ENCODE data around the gene ENOX1. TPM values are rescaled to one million over a fixed set of nuclear protein-coding genes. Genes with fewer than 3 reads are reported as not detected.
"Not testable (repeated sequence)": the region's sequence is repeated elsewhere in the genome, so short reads cannot be mapped to it uniquely, and the experiment has no call there.

ENOX1 gene
- polyA plus RNA-seq, 1 donor = 3.0 TPM

GRCh38 chr13:43353631-43354030 is 433.1 kb downstream of the ENOX1 start:
- no peak overlapping the region for H3K27ac ChIP-seq (ENCODE audit: low read length)
- DNase-seq = no peak
- no CpG with 5 or more reads among the region's 4 CpGs for WGBS (ENCODE audit: insufficient coverage, low lambda C conversion rate)
- no peaks in the 10 kb centered on the region for H3K9me3 ChIP-seq (ENCODE audit: control insufficient read depth, low read depth, low read length)
- no peak overlapping the region for H3K4me3 ChIP-seq (ENCODE audit: low read length)
- no peaks in the 10 kb centered on the region for H3K36me3 ChIP-seq (ENCODE audit: control insufficient read depth, insufficient read depth, low read length)
- no peaks in the 10 kb centered on the region for H3K27me3 ChIP-seq (ENCODE audit: control insufficient read depth, insufficient read depth, low read length)
- no peaks in the 10 kb centered on the region for H3K4me1 ChIP-seq (ENCODE audit: control insufficient read depth, insufficient read depth, low read length)

GRCh38 chr13:43351612-43352011 is 435.2 kb downstream of the ENOX1 start:
- H3K9me3 ChIP-seq (ENCODE audit: control insufficient read depth, low read depth, low read length); DNase-seq; H3K27ac ChIP-seq (ENCODE audit: low read length); H3K4me3 ChIP-seq (ENCODE audit: low read length); H3K36me3 ChIP-seq (ENCODE audit: control insufficient read depth, insufficient read depth, low read length); H3K4me1 ChIP-seq (ENCODE audit: control insufficient read depth, insufficient read depth, low read length); H3K27me3 ChIP-seq (ENCODE audit: control insufficient read depth, insufficient read depth, low read length): not testable (repeated sequence)
- WGBS (ENCODE audit: insufficient coverage, low lambda C conversion rate) = no CpG with 5 or more reads among the region's 3 CpGs

GRCh38 chr13:43348397-43348796 is 438.4 kb downstream of the ENOX1 start:
- Histone ChIP-seq H3K36me3 (ENCODE audit: control insufficient read depth, insufficient read depth, low read length) (no peaks in the 10 kb centered on the region), H3K9me3 (ENCODE audit: control insufficient read depth, low read depth, low read length) (no peaks in the 10 kb centered on the region), H3K4me1 (ENCODE audit: control insufficient read depth, insufficient read depth, low read length) (no peaks in the 10 kb centered on the region), H3K27me3 (ENCODE audit: control insufficient read depth, insufficient read depth, low read length) (no peaks in the 10 kb centered on the region), H3K4me3 (ENCODE audit: low read length) (no peak overlapping the region), H3K27ac (ENCODE audit: low read length) (no peak overlapping the region)
- DNase-seq = no peak
- 82% methylated on average over 2 of the region's 4 CpGs for WGBS (ENCODE audit: insufficient coverage, low lambda C conversion rate)

GRCh38 chr13:43347877-43348276 is 438.9 kb downstream of the ENOX1 start:
- 100% methylated on average over 3 of the region's 10 CpGs for WGBS (ENCODE audit: insufficient coverage, low lambda C conversion rate)
- no peaks in the 10 kb centered on the region for H3K36me3 ChIP-seq (ENCODE audit: control insufficient read depth, insufficient read depth, low read length)
- DNase-seq = no peak
- H3K4me1 ChIP-seq (ENCODE audit: control insufficient read depth, insufficient read depth, low read length) = no peaks in the 10 kb centered on the region
- H3K27me3 ChIP-seq (ENCODE audit: control insufficient read depth, insufficient read depth, low read length) = no peaks in the 10 kb centered on the region
- H3K27ac ChIP-seq (ENCODE audit: low read length) = no peak overlapping the region
- no peaks in the 10 kb centered on the region for H3K9me3 ChIP-seq (ENCODE audit: control insufficient read depth, low read depth, low read length)
- H3K4me3 ChIP-seq (ENCODE audit: low read length) = no peak overlapping the region

- no peaks in the 10 kb centered on the region for H3K27me3 ChIP-seq (ENCODE audit: control insufficient read depth, insufficient read depth, low read length)
- H3K4me3 ChIP-seq (ENCODE audit: low read length) = no peak overlapping the region
- H3K4me1 ChIP-seq (ENCODE audit: control insufficient read depth, insufficient read depth, low read length) = no peaks in the 10 kb centered on the region
- no peak for DNase-seq
- no peaks in the 10 kb centered on the region for H3K9me3 ChIP-seq (ENCODE audit: control insufficient read depth, low read depth, low read length)
- no CpG with 5 or more reads among the region's 4 CpGs for WGBS (ENCODE audit: insufficient coverage, low lambda C conversion rate)
- no peaks in the 10 kb centered on the region for H3K36me3 ChIP-seq (ENCODE audit: control insufficient read depth, insufficient read depth, low read length)
- no peak overlapping the region for H3K27ac ChIP-seq (ENCODE audit: low read length)
Measured at GRCh38 chr13:43346427-43346826, 440.3 kb downstream of the ENOX1 start.

GRCh38 chr13:43343645-43344044 is 443.1 kb downstream of the ENOX1 start:
- H3K36me3 ChIP-seq (ENCODE audit: control insufficient read depth, insufficient read depth, low read length) = no peaks in the 10 kb centered on the region
- no CpG with 5 or more reads among the region's 2 CpGs for WGBS (ENCODE audit: insufficient coverage, low lambda C conversion rate)
- no peaks in the 10 kb centered on the region for H3K4me1 ChIP-seq (ENCODE audit: control insufficient read depth, insufficient read depth, low read length)
- H3K27ac ChIP-seq (ENCODE audit: low read length) = no peak overlapping the region
- DNase-seq = no peak
- H3K4me3 ChIP-seq (ENCODE audit: low read length) = no peak overlapping the region
- H3K27me3 ChIP-seq (ENCODE audit: control insufficient read depth, insufficient read depth, low read length) = no peaks in the 10 kb centered on the region
- no peaks in the 10 kb centered on the region for H3K9me3 ChIP-seq (ENCODE audit: control insufficient read depth, low read depth, low read length)

GRCh38 chr13:43339805-43340550 is 446.8 kb downstream of the ENOX1 start:
- Histone ChIP-seq H3K27me3 (ENCODE audit: control insufficient read depth, insufficient read depth, low read length) (no peaks in the 10 kb centered on the region), H3K9me3 (ENCODE audit: control insufficient read depth, low read depth, low read length) (no peaks in the 10 kb centered on the region), H3K4me3 (ENCODE audit: low read length) (no peak overlapping the region), H3K4me1 (ENCODE audit: control insufficient read depth, insufficient read depth, low read length) (no peaks in the 10 kb centered on the region), H3K27ac (ENCODE audit: low read length) (no peak overlapping the region), H3K36me3 (ENCODE audit: control insufficient read depth, insufficient read depth, low read length) (no peaks in the 10 kb centered on the region)
- no peak for DNase-seq
- no CpG with 5 or more reads among the region's 4 CpGs for WGBS (ENCODE audit: insufficient coverage, low lambda C conversion rate)

- Histone ChIP-seq H3K36me3 (ENCODE audit: control insufficient read depth, insufficient read depth, low read length) (no peaks in the 10 kb centered on the region), H3K27me3 (ENCODE audit: control insufficient read depth, insufficient read depth, low read length) (no peaks in the 10 kb centered on the region), H3K4me1 (ENCODE audit: control insufficient read depth, insufficient read depth, low read length) (no peaks in the 10 kb centered on the region), H3K9me3 (ENCODE audit: control insufficient read depth, low read depth, low read length) (no peaks in the 10 kb centered on the region), H3K4me3 (ENCODE audit: low read length) (no peak overlapping the region), H3K27ac (ENCODE audit: low read length) (no peak overlapping the region)
- 87% methylated on average over 3 of the region's 7 CpGs for WGBS (ENCODE audit: insufficient coverage, low lambda C conversion rate)
- no peak for DNase-seq
Measured at GRCh38 chr13:43339145-43339804, 447.5 kb downstream of the ENOX1 start.

GRCh38 chr13:43335764-43336163 is 451.0 kb downstream of the ENOX1 start:
- DNase-seq = no peak
- H3K27ac ChIP-seq (ENCODE audit: low read length) = no peak overlapping the region
- no peaks in the 10 kb centered on the region for H3K9me3 ChIP-seq (ENCODE audit: control insufficient read depth, low read depth, low read length)
- no peaks in the 10 kb centered on the region for H3K4me1 ChIP-seq (ENCODE audit: control insufficient read depth, insufficient read depth, low read length)
- no peak overlapping the region for H3K4me3 ChIP-seq (ENCODE audit: low read length)
- H3K27me3 ChIP-seq (ENCODE audit: control insufficient read depth, insufficient read depth, low read length) = no peaks in the 10 kb centered on the region
- no peaks in the 10 kb centered on the region for H3K36me3 ChIP-seq (ENCODE audit: control insufficient read depth, insufficient read depth, low read length)

GRCh38 chr13:43333176-43333575 is 453.6 kb downstream of the ENOX1 start:
- WGBS (ENCODE audit: insufficient coverage, low lambda C conversion rate) = no CpG with 5 or more reads among the region's 3 CpGs
- H3K27ac ChIP-seq (ENCODE audit: low read length) = no peak overlapping the region

GRCh38 chr13:43331672-43332071 is 455.1 kb downstream of the ENOX1 start:
- Histone ChIP-seq H3K4me1 (ENCODE audit: control insufficient read depth, insufficient read depth, low read length) (no peaks in the 10 kb centered on the region), H3K36me3 (ENCODE audit: control insufficient read depth, insufficient read depth, low read length) (no peaks in the 10 kb centered on the region), H3K4me3 (ENCODE audit: low read length) (no peak overlapping the region), H3K27me3 (ENCODE audit: control insufficient read depth, insufficient read depth, low read length) (no peaks in the 10 kb centered on the region), H3K27ac (ENCODE audit: low read length) (no peak overlapping the region), H3K9me3 (ENCODE audit: control insufficient read depth, low read depth, low read length) (no peaks in the 10 kb centered on the region)
- 80% methylated on average over 1 of the region's 6 CpGs for WGBS (ENCODE audit: insufficient coverage, low lambda C conversion rate)
- no peak for DNase-seq

More at GRCh38 chr13:43333176-43333575, 453.6 kb downstream of the ENOX1 start:
- H3K27me3 ChIP-seq (ENCODE audit: control insufficient read depth, insufficient read depth, low read length) = no peaks in the 10 kb centered on the region
- no peak for DNase-seq
- no peaks in the 10 kb centered on the region for H3K4me1 ChIP-seq (ENCODE audit: control insufficient read depth, insufficient read depth, low read length)
- no peaks in the 10 kb centered on the region for H3K9me3 ChIP-seq (ENCODE audit: control insufficient read depth, low read depth, low read length)
- H3K36me3 ChIP-seq (ENCODE audit: control insufficient read depth, insufficient read depth, low read length) = no peaks in the 10 kb centered on the region
- H3K4me3 ChIP-seq (ENCODE audit: low read length) = no peak overlapping the region

All from large intestine (tissue), 3 donors.